Measurements from ENCODE around the gene PAX2. TPM values are rescaled to one million over a fixed set of nuclear protein-coding genes. Genes with fewer than 3 reads are reported as not detected.

The PAX2 gene
- total and polyA plus RNA-seq, 2 of the 13 experiments (the other 11 are each of a cell fraction or from before 2014, with no cell fraction given): not detected

DNA sequence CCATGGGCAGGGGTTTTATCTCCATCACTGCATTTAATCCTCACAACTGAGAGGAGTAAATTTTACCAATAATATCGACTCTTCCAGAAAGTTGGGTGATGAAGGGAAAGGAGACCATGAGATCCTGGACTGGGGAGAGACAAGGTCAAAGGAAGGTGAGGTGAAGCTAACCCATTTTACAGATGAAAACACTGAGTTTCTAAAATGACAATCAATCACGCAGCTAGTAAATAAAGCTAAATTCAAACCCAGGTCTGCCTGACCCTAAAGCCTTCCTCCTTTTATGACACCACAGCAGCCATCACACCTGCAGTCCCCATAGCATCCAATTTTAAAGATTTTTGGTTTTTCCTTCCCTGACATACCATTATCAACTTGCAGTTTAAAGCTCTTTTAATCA lies 103.4 kb downstream of the PAX2 start:
- Histone ChIP-seq H2AFZ (ENCODE audit: low read length) (no peak overlapping the region), H3K9ac (ENCODE audit: insufficient read depth, low read depth, low read length) (no peak overlapping the region), H3K4me1 (ENCODE audit: insufficient read depth, low read length) (no peaks in the 10 kb centered on the region), H3K27ac (ENCODE audit: extremely low read length, insufficient read depth, low read length) (no peak overlapping the region), H3K9me3 (ENCODE audit: low read length) (no peaks in the 10 kb centered on the region), H3K4me2 (ENCODE audit: low read depth, low read length) (no peak overlapping the region), H4K20me1 (ENCODE audit: insufficient read depth, low read length) (no peaks in the 10 kb centered on the region), H3K4me3 (replicated peaks in 1 of 3; ENCODE audit: insufficient read depth in 1 of 3, low read depth in 2 of 3, low read length in 3 of 3) (no peak overlapping the region), H3K36me3 (replicated peaks in 1 of 2; ENCODE audit: control insufficient read depth in 1 of 2, insufficient read depth in 2 of 2, low read length in 2 of 2) (no peaks in the 10 kb centered on the region), H3K27me3 (ENCODE audit: control insufficient read depth in 1 of 2, insufficient read depth in 2 of 2, low read length in 2 of 2) (peaks cover 2 to 19% of the 10 kb centered on the region in 2 experiments; a peak in 2 of 5 replicates), H3K79me2 (ENCODE audit: insufficient read depth, low read length) (no peaks in the 10 kb centered on the region)
- BruUV-seq (replicated peaks): no TSS peak
- no peak for FAIRE-seq
- in situ Hi-C loops (cut with HindIII; ENCODE audit: extremely low pct_ligation_motif_present, low pct_unique_long_range_greater_than_20kb) (no loop called here), intact Hi-C loops (cut with micrococcal nuclease; ENCODE audit: unreplicated experiment) (no loop called here)
- CTCF ChIA-PET (ENCODE audit: low intra/inter-chr PET ratio, low total read pairs): no interaction called here
- POLR2A ChIA-PET: no interaction called here
- TF ChIP-seq FLYWCH1 (CRISPR knock-in tag; IDR thresholded peaks at IDR 0.05): no peak
- no peak for TF ChIP-seq ZNF431 (CRISPR knock-in tag; IDR thresholded peaks at IDR 0.05; ENCODE audit: borderline replicate concordance, low read depth)
- ATAC-seq: no peak
- DNase-seq (ENCODE audit: low spot score): no peak
- WGBS (ENCODE audit: low lambda C conversion rate): 0% methylated on average over 2 of the region's 2 CpGs

- Histone ChIP-seq H3K4me2 (ENCODE audit: low read depth, low read length) (no peak overlapping the region), H3K79me2 (ENCODE audit: insufficient read depth, low read length) (no peaks in the 10 kb centered on the region), H4K20me1 (ENCODE audit: insufficient read depth, low read length) (no peaks in the 10 kb centered on the region), H3K9ac (ENCODE audit: insufficient read depth, low read depth, low read length) (no peak overlapping the region), H3K27ac (ENCODE audit: extremely low read length, insufficient read depth, low read length) (no peak overlapping the region), H3K4me1 (ENCODE audit: insufficient read depth, low read length) (no peaks in the 10 kb centered on the region), H2AFZ (ENCODE audit: low read length) (no peak overlapping the region), H3K27me3 (ENCODE audit: control insufficient read depth in 1 of 2, insufficient read depth in 2 of 2, low read length in 2 of 2) (peaks cover 5 to 54% of the 10 kb centered on the region in 2 experiments; a peak in 4 of 5 replicates), H3K36me3 (replicated peaks in 1 of 2; ENCODE audit: control insufficient read depth in 1 of 2, insufficient read depth in 2 of 2, low read length in 2 of 2) (no peaks in the 10 kb centered on the region), H3K4me3 (replicated peaks in 1 of 3; ENCODE audit: insufficient read depth in 1 of 3, low read depth in 2 of 3, low read length in 3 of 3) (no peak overlapping the region), H3K9me3 (ENCODE audit: low read length) (no peaks in the 10 kb centered on the region)
- no TSS peak for BruUV-seq (replicated peaks)
- intact Hi-C loops (cut with micrococcal nuclease; ENCODE audit: unreplicated experiment) (no loop called here), in situ Hi-C loops (cut with HindIII; ENCODE audit: extremely low pct_ligation_motif_present, low pct_unique_long_range_greater_than_20kb) (no loop called here)
- 32% methylated on average over 4 of the region's 4 CpGs for WGBS (ENCODE audit: low lambda C conversion rate)
- CTCF ChIA-PET (ENCODE audit: low intra/inter-chr PET ratio, low total read pairs): no interaction called here
- ATAC-seq (no peak), FAIRE-seq (no peak), DNase-seq (ENCODE audit: low spot score) (no peak)
- POLR2A ChIA-PET: no interaction called here
- no peak for TF ChIP-seq ZNF432 (CRISPR knock-in tag; IDR thresholded peaks at IDR 0.05; ENCODE audit: borderline replicate concordance)
- no peak for TF ChIP-seq ZNF207 (IDR thresholded peaks at IDR 0.05; ENCODE audit: borderline replicate concordance)
- no peak for TF ChIP-seq DPF2 (CRISPR knock-in tag; IDR thresholded peaks at IDR 0.05; ENCODE audit: borderline replicate concordance, low read depth)
- no peak for TF ChIP-seq ELF1 (CRISPR knock-in tag; IDR thresholded peaks at IDR 0.05)
- no peak for TF ChIP-seq SMYD3 (CRISPR knock-in tag; IDR thresholded peaks at IDR 0.05)
- no peak for TF ChIP-seq TCF7L2 (IDR thresholded peaks at IDR 0.05; ENCODE audit: low read depth, low read length)
- no peak for TF ChIP-seq NCOA2 (CRISPR knock-in tag; IDR thresholded peaks at IDR 0.05)
- no peak for TF ChIP-seq RFX5 (IDR thresholded peaks at IDR 0.05; ENCODE audit: low read depth, low read length)
- TF ChIP-seq ZNF383 (CRISPR knock-in tag; IDR thresholded peaks at IDR 0.05; ENCODE audit: borderline replicate concordance): no peak
- no peak for TF ChIP-seq ZNF354B (CRISPR knock-in tag; IDR thresholded peaks at IDR 0.05)
- no peak for TF ChIP-seq SP1 (IDR thresholded peaks at IDR 0.05)
- TF ChIP-seq SP1 (CRISPR knock-in tag; IDR thresholded peaks at IDR 0.05): no peak
- no peak for TF ChIP-seq ZNF670 (CRISPR knock-in tag; IDR thresholded peaks at IDR 0.05; ENCODE audit: borderline replicate concordance)
- TF ChIP-seq ARID2 (CRISPR knock-in tag; IDR thresholded peaks at IDR 0.05; ENCODE audit: borderline replicate concordance): no peak
- TF ChIP-seq AGO2 (optimal IDR thresholded peaks at IDR 0.05; ENCODE audit: low read depth, low read length): no peak
- TF ChIP-seq EZH2 (conservative IDR thresholded peaks at IDR 0.05; ENCODE audit: low read depth, low read length): no peak
- TF ChIP-seq ZNF33A (CRISPR knock-in tag; IDR thresholded peaks at IDR 0.05; ENCODE audit: borderline replicate concordance): no peak
- no peak for TF ChIP-seq ZNF430 (CRISPR knock-in tag; IDR thresholded peaks at IDR 0.05)
These were observed 112.9 kb downstream of the PAX2 start for GRCh38 chr10:100858261-100858660.

Measured in HepG2 (cell line).